Neural cell (in vitro differentiated cells): Measurements from ENCODE around the gene ZC3H14. TPM values are rescaled to one million over a fixed set of nuclear protein-coding genes. Genes with fewer than 3 reads are reported as not detected.

Source experiments
- H2AFZ ChIP-seq: fragments of 200-600, 300-800 bp; sonication (generic), shearing (Covaris generic); 2 replicates; pipeline ENCODE4 v1.6.0; 2014; ENCODE audit warnings: low read depth, mild to moderate bottlenecking, antibody characterized with exemption, low read length, moderate library complexity
- H3F3A ChIP-seq: fragments of 200-600 bp; shearing (Covaris generic); 2 replicates; pipeline ENCODE4 v1.6.1; 2016; ENCODE audit warnings: mild to moderate bottlenecking, moderate library complexity, mixed read lengths, antibody characterized with exemption, low read length; ENCODE audit not compliant: insufficient read depth, poor library complexity, severe bottlenecking
- H3K27ac ChIP-seq: fragments of 200-600, 300-800 bp; sonication (generic), shearing (Covaris generic); 2 replicates; pipeline ENCODE4 v1.5.1; 2014; ENCODE audit warnings: mild to moderate bottlenecking, low read length, moderate library complexity
- H3K27me3 ChIP-seq: fragments of 300-800, 200-600 bp; sonication (generic), shearing (Covaris generic); 2 replicates; pipeline ENCODE4 v1.6.0; 2014; ENCODE audit warnings: mild to moderate bottlenecking, low read depth, low read length, moderate library complexity; ENCODE audit not compliant: insufficient read depth
- H3K36me3 ChIP-seq: fragments of 300-800, 200-600 bp; sonication (generic), shearing (Covaris generic); 2 replicates; pipeline ENCODE4 v1.5.1; 2014; ENCODE audit warnings: mild to moderate bottlenecking, antibody characterized with exemption, low read length, moderate library complexity; ENCODE audit not compliant: insufficient read depth
- H3K4me2 ChIP-seq: fragments of 300-800, 200-600 bp; sonication (generic), shearing (Covaris generic); 2 replicates; pipeline ENCODE4 v1.6.0; 2014; ENCODE audit warnings: mild to moderate bottlenecking, low read length
- H3K4me3 ChIP-seq: fragments of 300-800, 200-600 bp; sonication (generic), shearing (Covaris generic); 2 replicates; pipeline ENCODE4 v1.5.1; 2014; ENCODE audit warnings: mild to moderate bottlenecking, low read length, moderate library complexity
- H3K79me2 ChIP-seq: fragments of 200-600 bp; shearing (Covaris generic); replicated peaks from 2 replicates; pipeline ENCODE4 v1.6.0; 2014; ENCODE audit warnings: mild to moderate bottlenecking, low read length, moderate library complexity; ENCODE audit not compliant: insufficient read depth
- H3K9ac ChIP-seq: fragments of 300-800, 200-600 bp; sonication (generic), shearing (Covaris generic); 2 replicates; pipeline ENCODE4 v1.6.1; 2016; ENCODE audit warnings: mild to moderate bottlenecking, low read length, mixed read lengths
- H3K9me2 ChIP-seq: fragments of 200-600 bp; shearing (Covaris generic); 2 replicates; pipeline ENCODE4 v1.6.1; 2016; ENCODE audit warnings: mild to moderate bottlenecking, low read length, mixed read lengths; ENCODE audit not compliant: insufficient read depth
- H3K9me3 ChIP-seq: fragments of 200-600, 300-800 bp; sonication (generic), shearing (Covaris generic); 2 replicates; pipeline ENCODE4 v1.6.1; 2016; ENCODE audit warnings: mild to moderate bottlenecking, mixed run types, low read length, moderate library complexity, mixed read lengths
- H4K20me1 ChIP-seq: fragments of 200-600 bp; shearing (Covaris generic); 2 replicates; pipeline ENCODE4 v1.6.1; 2016; ENCODE audit warnings: mild to moderate bottlenecking, mixed run types; ENCODE audit not compliant: insufficient read depth
- CTCF ChIP-seq: fragments of 450-650 bp; IDR thresholded peaks from 2 replicates; pipeline ENCODE4 v1.5.1; 2014; ENCODE audit warnings: antibody characterized with exemption, mild to moderate bottlenecking, moderate library complexity; ENCODE audit not compliant: poor library complexity, severe bottlenecking
- EZH2 ChIP-seq: fragments of 200-600, 300-800 bp; shearing (Covaris generic), sonication (generic); IDR thresholded peaks from 2 replicates; pipeline ENCODE4 v1.6.1; 2014; ENCODE audit warnings: antibody characterized with exemption, low read length, borderline replicate concordance, mild to moderate bottlenecking; ENCODE audit not compliant: insufficient read depth, poor library complexity, severe bottlenecking
- MXI1 ChIP-seq: fragments of 450-650 bp; conservative IDR thresholded peaks from 2 replicates; pipeline ENCODE4 v1.6.1; 2014; ENCODE audit warnings: antibody characterized with exemption, mild to moderate bottlenecking; ENCODE audit not compliant: poor library complexity, severe bottlenecking
- POLR2AphosphoS5 ChIP-seq: IDR thresholded peaks from 2 replicates; pipeline ENCODE4 v1.6.1; 2012
- RAD21 ChIP-seq: fragments of 450-650 bp; conservative IDR thresholded peaks from 2 replicates; pipeline ENCODE4 v1.6.1; 2014; ENCODE audit warnings: antibody characterized with exemption, mild to moderate bottlenecking, moderate library complexity
- REST ChIP-seq: IDR thresholded peaks from 2 replicates; pipeline ENCODE4 v1.6.1; 2012; ENCODE audit warnings: borderline replicate concordance
- SMC3 ChIP-seq: fragments of 450-650 bp; conservative IDR thresholded peaks from 2 replicates; pipeline ENCODE4 v1.6.1; 2014; ENCODE audit warnings: antibody characterized with exemption, mild to moderate bottlenecking, moderate library complexity; ENCODE audit not compliant: poor library complexity
- TAF1 ChIP-seq: IDR thresholded peaks from 2 replicates; pipeline ENCODE4 v1.6.1; 2012; ENCODE audit warnings: low read depth
- polyA plus RNA-seq: library from polyadenylated mRNA; depleted of rRNA; stranded (reverse); fragments of >200 nt; gene quantifications from 2 replicates; pipeline ENCODE4 v1.2.3, GENCODE V29; 2014

The ZC3H14 gene
- polyA plus RNA-seq, 1 donor from 2014 or later, result 70.5 TPM

DNA sequence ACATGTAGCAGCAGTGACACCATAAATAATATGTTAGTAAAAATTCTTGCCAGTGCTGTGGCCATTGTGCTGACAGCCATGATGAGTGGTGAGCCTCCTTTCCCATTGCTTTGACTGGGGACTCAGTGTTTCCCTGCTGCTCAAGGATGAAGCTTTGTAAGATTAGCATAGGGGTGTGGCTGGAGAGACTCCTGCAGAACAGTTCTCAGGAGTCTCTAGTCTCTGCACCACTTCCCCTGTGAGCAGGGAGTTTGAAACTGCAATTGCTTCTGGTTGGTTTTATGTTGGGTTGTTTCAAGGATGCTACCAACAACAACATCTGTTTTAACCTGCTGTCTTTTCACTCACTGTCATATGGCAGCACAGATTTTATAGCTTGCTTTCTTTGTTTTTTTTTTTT lies 41.4 kb downstream of the ZC3H14 start:
- Histone ChIP-seq H3F3A (no peaks in the 10 kb centered on the region), H4K20me1 (no peaks in the 10 kb centered on the region), H3K27me3 (no peaks in the 10 kb centered on the region), H3K9me3 (no peaks in the 10 kb centered on the region), H3K36me3 (peaks cover 3% of the 10 kb centered on the region), H2AFZ (no peak overlapping the region), H3K4me2 (no peak overlapping the region), H3K9ac (no peak overlapping the region), H3K79me2 (no peaks in the 10 kb centered on the region), H3K9me2 (no peaks in the 10 kb centered on the region), H3K27ac (no peak overlapping the region), H3K4me3 (no peak overlapping the region)
- TF ChIP-seq REST, result no peak
- TF ChIP-seq RAD21, result no peak
- TF ChIP-seq POLR2AphosphoS5, result no peak

- TF ChIP-seq TAF1, result no peak
- TF ChIP-seq POLR2AphosphoS5, result no peak
- no peak for TF ChIP-seq EZH2
- no peak for TF ChIP-seq CTCF
- TF ChIP-seq REST, result no peak
- no peak for TF ChIP-seq MXI1
- TF ChIP-seq SMC3, result no peak
- TF ChIP-seq RAD21, result no peak
- no peak overlapping the region for H2AFZ ChIP-seq
- H3K9me3 ChIP-seq, result no peaks in the 10 kb centered on the region
- H3K4me3 ChIP-seq, result no peak overlapping the region
- H3K27me3 ChIP-seq, result no peaks in the 10 kb centered on the region
- no peaks in the 10 kb centered on the region for H4K20me1 ChIP-seq
- no peaks in the 10 kb centered on the region for H3K9me2 ChIP-seq
- H3K4me2 ChIP-seq, result no peak overlapping the region
- H3F3A ChIP-seq, result no peaks in the 10 kb centered on the region
- H3K9ac ChIP-seq, result no peak overlapping the region
- H3K27ac ChIP-seq, result no peak overlapping the region
- no peaks in the 10 kb centered on the region for H3K79me2 ChIP-seq
- peaks cover 8% of the 10 kb centered on the region for H3K36me3 ChIP-seq
These were observed 42.8 kb downstream of the ZC3H14 start for GRCh38 chr14:88605594-88605993.
